ENCODE data around the gene BTN3A1.

The BTN3A1 gene

DNA sequence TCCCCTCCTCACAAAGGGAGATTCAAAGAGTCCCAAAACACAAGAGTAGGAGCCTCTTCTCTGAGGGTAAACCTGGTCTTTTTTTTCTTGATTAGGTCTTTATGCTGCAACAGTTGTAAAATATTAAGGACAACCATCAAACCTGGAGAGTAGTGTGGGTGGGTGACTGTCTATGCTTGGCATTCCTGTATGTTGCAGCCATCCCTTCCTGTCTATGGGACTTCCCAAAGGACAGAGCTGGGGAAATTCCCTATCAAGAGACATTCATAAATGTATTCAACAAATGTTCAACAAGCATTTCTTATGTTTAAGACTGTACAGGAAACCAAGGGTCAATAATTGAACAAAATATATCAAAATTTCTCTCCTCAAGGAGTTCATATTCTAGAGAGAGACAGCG, 13.6 kb upstream of the BTN3A1 start:
- no peak overlapping the region for H3K4me3 ChIP-seq (ENCODE audit: low read depth, low read length)
- DNase-seq (ENCODE audit: low read depth) = no peak
- TF ChIP-seq, protein P1, sequence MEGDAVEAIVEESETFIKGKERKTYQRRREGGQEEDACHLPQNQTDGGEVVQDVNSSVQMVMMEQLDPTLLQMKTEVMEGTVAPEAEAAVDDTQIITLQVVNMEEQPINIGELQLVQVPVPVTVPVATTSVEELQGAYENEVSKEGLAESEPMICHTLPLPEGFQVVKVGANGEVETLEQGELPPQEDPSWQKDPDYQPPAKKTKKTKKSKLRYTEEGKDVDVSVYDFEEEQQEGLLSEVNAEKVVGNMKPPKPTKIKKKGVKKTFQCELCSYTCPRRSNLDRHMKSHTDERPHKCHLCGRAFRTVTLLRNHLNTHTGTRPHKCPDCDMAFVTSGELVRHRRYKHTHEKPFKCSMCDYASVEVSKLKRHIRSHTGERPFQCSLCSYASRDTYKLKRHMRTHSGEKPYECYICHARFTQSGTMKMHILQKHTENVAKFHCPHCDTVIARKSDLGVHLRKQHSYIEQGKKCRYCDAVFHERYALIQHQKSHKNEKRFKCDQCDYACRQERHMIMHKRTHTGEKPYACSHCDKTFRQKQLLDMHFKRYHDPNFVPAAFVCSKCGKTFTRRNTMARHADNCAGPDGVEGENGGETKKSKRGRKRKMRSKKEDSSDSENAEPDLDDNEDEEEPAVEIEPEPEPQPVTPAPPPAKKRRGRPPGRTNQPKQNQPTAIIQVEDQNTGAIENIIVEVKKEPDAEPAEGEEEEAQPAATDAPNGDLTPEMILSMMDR (IDR thresholded peaks at IDR 0.05; ENCODE audit: control insufficient read depth, extremely low read depth, insufficient read depth) = no peak

DNA sequence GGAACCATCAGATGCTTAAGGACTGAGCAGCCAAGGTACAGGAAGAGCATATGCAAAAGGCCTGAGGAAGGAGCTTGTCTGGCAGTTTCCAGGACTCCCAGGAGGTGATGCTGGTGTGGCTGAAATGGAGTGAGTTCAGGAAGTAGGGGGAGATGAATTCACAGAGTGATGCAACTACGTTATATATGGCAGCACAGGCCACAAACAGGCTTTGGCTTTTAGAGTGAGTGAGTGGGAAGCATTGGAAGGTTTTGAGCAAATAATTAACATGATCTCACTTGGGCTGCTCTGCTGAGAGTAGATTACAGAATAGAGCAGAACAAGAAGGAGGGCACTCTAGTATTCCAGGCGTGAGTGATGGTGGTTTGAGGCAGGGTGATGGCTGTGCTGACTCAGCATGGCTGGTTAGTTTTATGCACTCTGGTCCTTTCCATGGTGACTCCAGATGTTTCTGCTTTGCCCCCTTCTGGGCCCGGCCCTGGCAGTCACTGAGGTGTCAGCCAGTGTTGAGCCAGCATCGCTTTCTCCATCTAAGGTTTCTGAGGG, 12.7 kb upstream of the BTN3A1 start:
- H3K4me3 ChIP-seq (ENCODE audit: low read depth, low read length) = no peak overlapping the region
- TF ChIP-seq, protein P1 (IDR thresholded peaks at IDR 0.05; ENCODE audit: control insufficient read depth, extremely low read depth, insufficient read depth) = no peak
- no peak for DNase-seq (ENCODE audit: low read depth)

DNA sequence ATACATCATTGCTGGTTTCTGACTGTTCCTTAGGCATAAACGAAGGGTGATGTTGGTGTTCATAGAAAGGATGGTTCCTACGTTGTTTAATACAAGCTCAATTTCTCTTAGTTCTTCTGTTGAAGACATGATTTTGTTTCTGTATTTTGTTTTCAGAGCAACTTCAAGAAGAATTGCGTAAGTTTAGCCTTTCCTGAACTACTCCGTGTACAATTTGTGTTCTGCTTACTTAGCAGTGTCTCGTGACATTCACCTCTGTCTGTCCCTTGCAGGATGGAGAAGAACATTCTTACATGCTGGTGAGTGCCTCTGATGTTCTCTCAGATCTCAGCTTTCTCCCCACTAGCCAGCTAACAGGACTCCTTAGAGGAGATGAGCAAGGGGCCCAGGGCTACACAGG, 11.5 kb upstream of the BTN3A1 start:
- no peak for DNase-seq (ENCODE audit: low read depth)
- TF ChIP-seq, protein P1 (IDR thresholded peaks at IDR 0.05; ENCODE audit: control insufficient read depth, extremely low read depth, insufficient read depth) = no peak
- no peak overlapping the region for H3K4me3 ChIP-seq (ENCODE audit: low read depth, low read length)

DNA sequence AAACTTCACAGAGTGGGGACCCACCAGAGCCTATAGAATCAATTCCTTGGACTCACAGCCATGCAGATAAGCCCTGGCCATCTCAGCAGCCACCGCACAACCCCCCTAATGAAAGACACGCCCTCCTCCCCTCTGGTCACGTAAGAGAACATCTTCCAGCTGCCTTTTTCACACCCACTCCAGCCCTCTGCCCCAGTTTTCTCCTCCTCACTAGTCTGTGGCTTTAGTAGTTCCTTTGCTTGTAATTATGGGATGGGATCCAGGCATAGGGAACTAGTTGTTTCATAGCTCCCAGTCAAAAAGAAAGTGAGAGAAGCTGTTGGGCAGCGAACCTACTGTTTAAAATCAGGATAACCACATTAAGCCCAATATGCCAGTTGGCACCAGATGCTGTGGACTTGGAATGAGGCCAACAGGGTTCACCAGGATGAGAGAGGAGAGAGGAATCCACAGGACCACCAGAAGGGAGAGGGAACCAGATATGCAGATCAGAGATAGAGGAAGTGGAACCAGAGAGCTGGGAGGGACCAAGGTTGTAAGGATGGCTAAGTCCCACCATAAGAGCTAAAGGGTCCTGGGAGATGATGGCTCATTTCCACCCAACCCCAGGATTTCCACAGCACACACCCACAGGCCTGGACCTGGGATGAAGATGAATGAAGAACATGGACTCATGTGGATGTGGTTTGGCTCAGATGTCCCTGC, 9.0 kb upstream of the BTN3A1 start:
- H3K4me3 ChIP-seq (ENCODE audit: low read depth, low read length) = no peak overlapping the region
- DNase-seq (ENCODE audit: low read depth) = no peak
- TF ChIP-seq, protein P1 (IDR thresholded peaks at IDR 0.05; ENCODE audit: control insufficient read depth, extremely low read depth, insufficient read depth) = no peak

DNA sequence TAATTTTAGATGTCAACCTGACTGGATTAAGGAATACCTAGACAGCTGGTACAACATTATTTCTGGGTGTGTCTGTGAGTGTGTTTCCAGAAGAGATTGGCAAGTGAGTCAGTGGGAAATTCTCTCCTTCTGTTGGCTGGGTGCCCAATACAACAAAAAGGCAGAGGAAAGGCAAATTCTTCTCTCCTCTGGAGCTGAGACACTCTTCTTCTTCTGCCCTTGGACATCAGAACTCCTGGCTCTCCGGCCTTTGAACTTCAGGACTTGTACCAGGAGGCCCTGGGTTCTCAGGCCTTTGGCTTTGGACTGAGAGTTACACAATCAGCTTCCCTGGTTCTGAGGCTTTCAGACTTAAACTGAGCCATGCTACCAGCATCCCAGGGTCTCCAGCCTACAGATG, 7.8 kb upstream of the BTN3A1 start:
- DNase-seq (ENCODE audit: low read depth) = no peak
- TF ChIP-seq, protein P1 (IDR thresholded peaks at IDR 0.05; ENCODE audit: control insufficient read depth, extremely low read depth, insufficient read depth) = no peak
- H3K4me3 ChIP-seq (ENCODE audit: low read depth, low read length) = no peak overlapping the region

DNA sequence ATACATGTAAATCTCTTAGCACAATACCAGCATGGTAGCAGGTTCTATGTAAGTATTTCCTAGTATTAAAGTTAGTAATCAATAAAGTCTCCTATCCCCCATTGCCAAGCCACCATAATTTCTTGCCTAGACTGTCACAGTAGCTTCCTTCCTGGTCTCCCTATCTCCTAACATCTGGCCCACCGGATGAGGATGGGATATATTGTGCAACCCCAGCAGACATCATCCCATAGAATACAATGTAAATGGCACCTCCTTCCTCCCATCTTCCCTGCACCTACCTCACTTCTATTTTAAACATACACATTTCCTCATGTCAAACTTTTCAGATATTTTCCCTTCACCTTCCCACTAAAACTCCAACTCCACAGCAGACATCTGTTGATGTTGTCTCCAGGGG, 3.5 kb upstream of the BTN3A1 start:
- no peak for DNase-seq (ENCODE audit: low read depth)
- H3K4me3 ChIP-seq (ENCODE audit: low read depth, low read length) = no peak overlapping the region
- TF ChIP-seq, protein P1 (IDR thresholded peaks at IDR 0.05; ENCODE audit: control insufficient read depth, extremely low read depth, insufficient read depth) = no peak

DNA sequence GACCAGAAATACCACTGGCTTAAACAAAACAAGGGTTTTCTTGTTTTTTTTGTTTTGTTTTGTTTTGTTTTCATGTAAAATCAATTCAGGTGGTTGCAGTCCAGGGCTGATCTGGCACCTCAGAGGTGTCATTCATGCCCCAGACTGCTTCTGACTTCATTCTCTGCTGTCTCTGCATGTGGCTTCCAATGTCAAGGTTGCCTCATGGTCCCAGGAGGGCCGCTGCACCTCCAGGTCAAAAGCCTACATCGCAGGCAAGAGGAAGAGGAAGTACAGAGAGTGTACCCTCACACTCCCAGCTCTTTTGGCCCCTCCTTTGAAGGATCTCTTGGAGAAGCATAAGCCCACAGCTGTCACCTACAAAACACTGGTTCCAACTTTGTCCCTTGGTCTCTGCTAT, 1.4 kb upstream of the BTN3A1 start:
- DNase-seq (ENCODE audit: low read depth) = no peak
- H3K4me3 ChIP-seq (ENCODE audit: low read depth, low read length) = no peak overlapping the region
- TF ChIP-seq, protein P1 (IDR thresholded peaks at IDR 0.05; ENCODE audit: control insufficient read depth, extremely low read depth, insufficient read depth) = no peak

Measured in LNCaP clone FGC (cell line).